HepG2 (cell line): ENCODE data around the gene SETD2. TPM values are rescaled to one million over a fixed set of nuclear protein-coding genes. Genes with fewer than 3 reads are reported as not detected.

Experiments
- GATAD1 ChIP-seq: IDR thresholded peaks from 2 replicates; pipeline ENCODE4 v1.6.1; 2016; ENCODE audit warnings: missing genetic modification reagents, missing compliant biosample characterization
- HNRNPK ChIP-seq: fragments of 200-400 bp; formaldehyde crosslinking; IDR thresholded peaks from 2 replicates; pipeline ENCODE4 v1.6.1; 2018; ENCODE audit warnings: low read length, low read depth, moderate library complexity, mild to moderate bottlenecking; ENCODE audit not compliant: poor library complexity, severe bottlenecking
- MZF1 ChIP-seq: sonication (generic); formaldehyde crosslinking; IDR thresholded peaks from 2 replicates; pipeline ENCODE4 v1.8.1; 2023; ENCODE audit warnings: mild to moderate bottlenecking, missing genetic modification reagents, borderline replicate concordance
- NAIF1 ChIP-seq: sonication (generic); formaldehyde crosslinking; IDR thresholded peaks from 2 replicates; pipeline ENCODE4 v1.5.0; 2020; ENCODE audit warnings: mild to moderate bottlenecking, missing genetic modification reagents, borderline replicate concordance
- NFE2L2 ChIP-seq: fragments of 150-350 bp; IDR thresholded peaks from 2 replicates; pipeline ENCODE4 v1.6.1; 2014; ENCODE audit warnings: low read length
- ZNF383 ChIP-seq: sonication (generic); formaldehyde crosslinking; IDR thresholded peaks from 2 replicates; pipeline ENCODE4 v1.4.0; 2020; ENCODE audit warnings: missing genetic modification reagents, mild to moderate bottlenecking, borderline replicate concordance
- ZNF839 ChIP-seq: sonication (generic); formaldehyde crosslinking; IDR thresholded peaks from 2 replicates; pipeline ENCODE4 v1.4.0; 2020; ENCODE audit warnings: missing genetic modification reagents, mild to moderate bottlenecking, borderline replicate concordance
- polyA plus RNA-seq, 8 experiments: library from polyadenylated mRNA; depleted of rRNA in 3 of 8; stranded (reverse) in 7 of 8; unstranded in 1 of 8; fragments of >200 nt; fragmentation: Illumina TruSeq in 4 of 8; extraction: Trizol in 4 of 8; gene quantifications; 2 replicates each; pipeline versions ENCODE4 v1.2.1 to v1.2.3, GENCODE V29; 2011 to 2016; ENCODE audit warnings: low read depth in 4 of 8, missing spikeins in 1 of 8, mixed read lengths in 1 of 8; ENCODE audit not compliant: insufficient read depth in 1 of 8
- total RNA-seq, 5 experiments: library from RNA; depleted of rRNA; stranded (reverse); fragments of >200 nt; fragmentation: Illumina TruSeq; extraction: Trizol; gene quantifications; 2 replicates each; pipeline ENCODE4 v1.2.3, GENCODE V29; 2016; ENCODE audit warnings: low read depth in 1 of 5
- TF ChIP-seq, protein P1 (sequence below), 2 experiments: fragments of 450-650 bp in 1 of 2; sonication (generic) in 1 of 2; formaldehyde crosslinking in 1 of 2; IDR thresholded peaks; 2 replicates each; pipeline versions ENCODE4 v1.6.1 to v1.8.0; 2016 to 2022; ENCODE audit warnings: antibody characterized with exemption in 1 of 2, mild to moderate bottlenecking in 1 of 2, missing genetic modification reagents in 1 of 2
- TF ChIP-seq, protein P2 (sequence below), 2 experiments: sonication (generic) in 1 of 2; formaldehyde crosslinking in 1 of 2; IDR thresholded peaks; 2 replicates each; pipeline versions ENCODE4 v1.4.0 to v1.6.1; 2018 to 2020; ENCODE audit warnings: missing genetic modification reagents in 2 of 2, borderline replicate concordance in 1 of 2, low read depth in 1 of 2, mild to moderate bottlenecking in 1 of 2, missing biosample characterization in 1 of 2
- TF ChIP-seq, protein P3 (sequence below): sonication (generic); formaldehyde crosslinking; IDR thresholded peaks from 2 replicates; pipeline ENCODE4 v1.4.0; 2020; ENCODE audit warnings: mild to moderate bottlenecking, missing genetic modification reagents

The SETD2 gene
- total and polyA plus RNA-seq, 2 of the 13 experiments (the other 11 are each of a cell fraction or from before 2014, with no cell fraction given) = 14.2 to 24.2 TPM

DNA sequence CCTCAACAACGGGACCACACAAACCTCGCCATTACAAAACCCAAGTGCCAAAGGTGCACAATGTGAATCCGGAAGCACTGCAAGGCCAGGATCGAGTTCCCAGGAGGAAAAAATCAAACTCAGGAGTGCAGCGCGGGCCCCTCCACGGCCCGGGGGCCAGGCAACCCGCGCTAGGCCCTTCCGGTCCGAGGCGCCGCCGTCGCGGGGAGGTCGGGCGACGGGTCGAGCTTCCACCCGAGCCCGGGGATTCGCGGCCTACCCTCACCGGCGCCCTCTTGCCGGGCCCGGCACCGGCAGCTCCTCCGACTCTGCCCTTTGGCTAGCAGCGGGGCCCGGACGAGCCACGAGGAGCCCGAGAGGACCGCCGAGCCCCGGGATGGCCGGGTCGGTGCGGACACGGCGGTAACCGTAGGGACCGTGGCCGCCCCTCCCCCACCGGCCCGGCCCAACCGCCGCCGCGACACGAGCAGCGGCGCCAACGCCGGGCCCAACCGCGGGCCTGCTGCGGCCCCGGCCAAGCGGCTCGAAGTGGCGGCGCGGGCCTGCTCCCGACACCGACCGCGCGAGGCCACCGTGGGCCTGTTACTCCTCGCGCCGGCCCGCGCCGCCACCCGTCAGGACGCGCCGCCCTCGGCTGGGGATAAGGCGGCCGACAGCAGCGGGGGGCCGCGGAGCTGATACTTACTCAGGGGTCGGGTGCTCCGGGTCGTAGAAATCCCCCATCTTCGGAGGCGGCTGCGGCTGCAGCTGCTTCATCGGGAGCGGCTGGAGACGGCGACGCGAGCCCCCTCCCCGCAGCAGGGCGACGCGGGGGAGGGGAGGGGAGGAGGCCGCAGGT is 525 bp downstream of the SETD2 start (continued):
- TF ChIP-seq ZNF383 (CRISPR knock-in tag) = 0 out of 2 replicates have a peak, but pooled peaks have one; percentile 42
- TF ChIP-seq GATAD1 (CRISPR knock-in tag) = no peak
- TF ChIP-seq, protein P1, sequence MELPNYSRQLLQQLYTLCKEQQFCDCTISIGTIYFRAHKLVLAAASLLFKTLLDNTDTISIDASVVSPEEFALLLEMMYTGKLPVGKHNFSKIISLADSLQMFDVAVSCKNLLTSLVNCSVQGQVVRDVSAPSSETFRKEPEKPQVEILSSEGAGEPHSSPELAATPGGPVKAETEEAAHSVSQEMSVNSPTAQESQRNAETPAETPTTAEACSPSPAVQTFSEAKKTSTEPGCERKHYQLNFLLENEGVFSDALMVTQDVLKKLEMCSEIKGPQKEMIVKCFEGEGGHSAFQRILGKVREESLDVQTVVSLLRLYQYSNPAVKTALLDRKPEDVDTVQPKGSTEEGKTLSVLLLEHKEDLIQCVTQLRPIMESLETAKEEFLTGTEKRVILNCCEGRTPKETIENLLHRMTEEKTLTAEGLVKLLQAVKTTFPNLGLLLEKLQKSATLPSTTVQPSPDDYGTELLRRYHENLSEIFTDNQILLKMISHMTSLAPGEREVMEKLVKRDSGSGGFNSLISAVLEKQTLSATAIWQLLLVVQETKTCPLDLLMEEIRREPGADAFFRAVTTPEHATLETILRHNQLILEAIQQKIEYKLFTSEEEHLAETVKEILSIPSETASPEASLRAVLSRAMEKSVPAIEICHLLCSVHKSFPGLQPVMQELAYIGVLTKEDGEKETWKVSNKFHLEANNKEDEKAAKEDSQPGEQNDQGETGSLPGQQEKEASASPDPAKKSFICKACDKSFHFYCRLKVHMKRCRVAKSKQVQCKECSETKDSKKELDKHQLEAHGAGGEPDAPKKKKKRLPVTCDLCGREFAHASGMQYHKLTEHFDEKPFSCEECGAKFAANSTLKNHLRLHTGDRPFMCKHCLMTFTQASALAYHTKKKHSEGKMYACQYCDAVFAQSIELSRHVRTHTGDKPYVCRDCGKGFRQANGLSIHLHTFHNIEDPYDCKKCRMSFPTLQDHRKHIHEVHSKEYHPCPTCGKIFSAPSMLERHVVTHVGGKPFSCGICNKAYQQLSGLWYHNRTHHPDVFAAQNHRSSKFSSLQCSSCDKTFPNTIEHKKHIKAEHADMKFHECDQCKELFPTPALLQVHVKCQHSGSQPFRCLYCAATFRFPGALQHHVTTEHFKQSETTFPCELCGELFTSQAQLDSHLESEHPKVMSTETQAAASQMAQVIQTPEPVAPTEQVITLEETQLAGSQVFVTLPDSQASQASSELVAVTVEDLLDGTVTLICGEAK (IDR thresholded peaks at IDR 0.05) = no peak
- TF ChIP-seq, protein P1 (CRISPR knock-in tag; IDR thresholded peaks at IDR 0.05) = peak; percentile 80
- no peak for TF ChIP-seq HNRNPK
- TF ChIP-seq MZF1 (CRISPR knock-in tag) = no peak
- no peak for TF ChIP-seq NAIF1 (CRISPR knock-in tag)
- TF ChIP-seq, protein P2, sequence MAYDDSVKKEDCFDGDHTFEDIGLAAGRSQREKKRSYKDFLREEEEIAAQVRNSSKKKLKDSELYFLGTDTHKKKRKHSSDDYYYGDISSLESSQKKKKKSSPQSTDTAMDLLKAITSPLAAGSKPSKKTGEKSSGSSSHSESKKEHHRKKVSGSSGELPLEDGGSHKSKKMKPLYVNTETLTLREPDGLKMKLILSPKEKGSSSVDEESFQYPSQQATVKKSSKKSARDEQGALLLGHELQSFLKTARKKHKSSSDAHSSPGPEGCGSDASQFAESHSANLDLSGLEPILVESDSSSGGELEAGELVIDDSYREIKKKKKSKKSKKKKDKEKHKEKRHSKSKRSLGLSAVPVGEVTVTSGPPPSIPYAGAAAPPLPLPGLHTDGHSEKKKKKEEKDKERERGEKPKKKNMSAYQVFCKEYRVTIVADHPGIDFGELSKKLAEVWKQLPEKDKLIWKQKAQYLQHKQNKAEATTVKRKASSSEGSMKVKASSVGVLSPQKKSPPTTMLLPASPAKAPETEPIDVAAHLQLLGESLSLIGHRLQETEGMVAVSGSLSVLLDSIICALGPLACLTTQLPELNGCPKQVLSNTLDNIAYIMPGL (CRISPR knock-in tag; IDR thresholded peaks at IDR 0.05; ENCODE audit: borderline replicate concordance in 1 of 2, low read depth in 1 of 2) = peak; percentile 87 to 95; a peak in 2 of 4 replicates
- TF ChIP-seq ZNF839 (CRISPR knock-in tag) = 0 out of 2 replicates have a peak, but pooled peaks have one; percentile 48
- TF ChIP-seq NFE2L2 = no peak
- TF ChIP-seq, protein P3, sequence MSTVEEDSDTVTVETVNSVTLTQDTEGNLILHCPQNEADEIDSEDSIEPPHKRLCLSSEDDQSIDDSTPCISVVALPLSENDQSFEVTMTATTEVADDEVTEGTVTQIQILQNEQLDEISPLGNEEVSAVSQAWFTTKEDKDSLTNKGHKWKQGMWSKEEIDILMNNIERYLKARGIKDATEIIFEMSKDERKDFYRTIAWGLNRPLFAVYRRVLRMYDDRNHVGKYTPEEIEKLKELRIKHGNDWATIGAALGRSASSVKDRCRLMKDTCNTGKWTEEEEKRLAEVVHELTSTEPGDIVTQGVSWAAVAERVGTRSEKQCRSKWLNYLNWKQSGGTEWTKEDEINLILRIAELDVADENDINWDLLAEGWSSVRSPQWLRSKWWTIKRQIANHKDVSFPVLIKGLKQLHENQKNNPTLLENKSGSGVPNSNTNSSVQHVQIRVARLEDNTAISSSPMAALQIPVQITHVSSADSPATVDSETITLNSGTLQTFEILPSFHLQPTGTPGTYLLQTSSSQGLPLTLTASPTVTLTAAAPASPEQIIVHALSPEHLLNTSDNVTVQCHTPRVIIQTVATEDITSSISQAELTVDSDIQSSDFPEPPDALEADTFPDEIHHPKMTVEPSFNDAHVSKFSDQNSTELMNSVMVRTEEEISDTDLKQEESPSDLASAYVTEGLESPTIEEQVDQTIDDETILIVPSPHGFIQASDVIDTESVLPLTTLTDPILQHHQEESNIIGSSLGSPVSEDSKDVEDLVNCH (CRISPR knock-in tag) = no peak
